ENCODE results near the gene SMARCAD1. TPM values are rescaled to one million over a fixed set of nuclear protein-coding genes. Genes with fewer than 3 reads are reported as not detected.

SMARCAD1 gene
- polyA plus RNA-seq, 4 donors: 52.9 to 69.9 (median 59.6) TPM

GRCh38 chr4:94228493-94229216 is 21.0 kb downstream of the SMARCAD1 start:
- DNase-seq (ENCODE audit: low read depth in 4 of 4, low spot score in 2 of 4): no peak

GRCh38 chr4:94232519-94232918 is 24.9 kb downstream of the SMARCAD1 start:
- no peak for DNase-seq (ENCODE audit: low read depth in 4 of 4, low spot score in 2 of 4)

- no peak for DNase-seq (ENCODE audit: low read depth in 4 of 4, low spot score in 2 of 4)
Measured at GRCh38 chr4:94235825-94236224, 28.2 kb downstream of the SMARCAD1 start.

- DNase-seq (ENCODE audit: low read depth in 4 of 4, low spot score in 2 of 4): no peak
Measured at GRCh38 chr4:94237271-94237670, 29.6 kb downstream of the SMARCAD1 start.

- no peak for DNase-seq (ENCODE audit: low read depth in 4 of 4, low spot score in 2 of 4)
Measured at GRCh38 chr4:94238160-94238559, 30.5 kb downstream of the SMARCAD1 start.

GRCh38 chr4:94240384-94240783 is 32.7 kb downstream of the SMARCAD1 start:
- no peak for DNase-seq (ENCODE audit: low read depth in 4 of 4, low spot score in 2 of 4)

- no peak for DNase-seq (ENCODE audit: low read depth in 4 of 4, low spot score in 2 of 4)
Measured at GRCh38 chr4:94244087-94244828, 36.6 kb downstream of the SMARCAD1 start.

GRCh38 chr4:94244829-94245185 is 37.1 kb downstream of the SMARCAD1 start:
- no peak for DNase-seq (ENCODE audit: low read depth in 4 of 4, low spot score in 2 of 4)

- DNase-seq (ENCODE audit: low read depth in 4 of 4, low spot score in 2 of 4): no peak
Measured at GRCh38 chr4:94251094-94251493, 43.4 kb downstream of the SMARCAD1 start.

GRCh38 chr4:94253036-94253435 is 45.4 kb downstream of the SMARCAD1 start:
- DNase-seq (ENCODE audit: low read depth in 4 of 4, low spot score in 2 of 4): no peak

- DNase-seq (ENCODE audit: low read depth in 4 of 4, low spot score in 2 of 4): no peak
Measured at GRCh38 chr4:94256144-94256783, 48.6 kb downstream of the SMARCAD1 start.

GRCh38 chr4:94256828-94257227 is 49.2 kb downstream of the SMARCAD1 start:
- no peak for DNase-seq (ENCODE audit: low read depth in 4 of 4, low spot score in 2 of 4)

- no peak for DNase-seq (ENCODE audit: low read depth in 4 of 4, low spot score in 2 of 4)
Measured at GRCh38 chr4:94262163-94263016, 54.7 kb downstream of the SMARCAD1 start.

- no peak for DNase-seq (ENCODE audit: low read depth in 4 of 4, low spot score in 2 of 4)
Measured at GRCh38 chr4:94267037-94267436, 59.4 kb downstream of the SMARCAD1 start.

GRCh38 chr4:94271248-94271647 is 63.6 kb downstream of the SMARCAD1 start:
- no peak for DNase-seq (ENCODE audit: low read depth in 4 of 4, low spot score in 2 of 4)

GRCh38 chr4:94274912-94275311 is 67.2 kb downstream of the SMARCAD1 start:
- DNase-seq (ENCODE audit: low read depth in 4 of 4, low spot score in 2 of 4): no peak

GRCh38 chr4:94276204-94276603 is 68.5 kb downstream of the SMARCAD1 start:
- no peak for DNase-seq (ENCODE audit: low read depth in 4 of 4, low spot score in 2 of 4)

GRCh38 chr4:94277534-94277933 is 69.9 kb downstream of the SMARCAD1 start:
- no peak for DNase-seq (ENCODE audit: low read depth in 4 of 4, low spot score in 2 of 4)

GRCh38 chr4:94278781-94279180 is 71.1 kb downstream of the SMARCAD1 start:
- DNase-seq (ENCODE audit: low read depth in 4 of 4, low spot score in 2 of 4): no peak

GRCh38 chr4:94284889-94285288 is 77.2 kb downstream of the SMARCAD1 start:
- DNase-seq (ENCODE audit: low read depth in 4 of 4, low spot score in 2 of 4): no peak

- DNase-seq (ENCODE audit: low read depth in 4 of 4, low spot score in 2 of 4): no peak
Measured at GRCh38 chr4:94285666-94286065, 78.0 kb downstream of the SMARCAD1 start.

Data from left renal cortex interstitium (tissue), 4 donors.